Endothelial cell of umbilical vein (primary cell): ENCODE data around the gene PNPLA2. TPM values are rescaled to one million over a fixed set of nuclear protein-coding genes. Genes with fewer than 3 reads are reported as not detected.

ENCODE experiments used
- BruUV-seq: library from RNA; stranded (reverse); fragments of 400-500 nt; replicated peaks from 2 replicates; lab custom pipeline; 2021; lab: Mats Ljungman, UMichigan
- CTCF ChIA-PET: fragments of 300-600, 350-600 bp; sonication (Branson Sonifier 250); formaldehyde crosslinking; loops from one replicate; lab custom pipeline; 2021; ENCODE audit warnings: antibody characterized with exemption, inconsistent platforms; lab: Charles Lee
- POLR2A ChIA-PET: fragments of 300-600, 350-600 bp; sonication (Branson Sonifier 250); formaldehyde crosslinking; loops from one replicate; lab custom pipeline; 2021; ENCODE audit warnings: antibody characterized with exemption, inconsistent platforms; lab: Charles Lee
- DNase-seq: peaks from one replicate; pipeline ENCODE4 v3.0.0-alpha.2; 2011; ENCODE audit warnings: low read depth, low spot score
- FAIRE-seq: peaks from 2 replicates; lab custom pipeline; 2011; peaks lifted over from hg19 to GRCh38; lab: Jason Lieb, UNC
- H2AFZ ChIP-seq: 2 replicates; pipeline ENCODE4 v1.6.0; 2012; ENCODE audit warnings: low read depth, low read length, control low read depth, inconsistent platforms
- H3K27ac ChIP-seq: 2 replicates; pipeline ENCODE4 v1.5.1; 2011; ENCODE audit warnings: low read depth, mild to moderate bottlenecking, control low read depth, low read length, moderate library complexity; ENCODE audit not compliant: insufficient read depth
- H3K27me3 ChIP-seq, 2 experiments: 2 replicates each; pipeline versions ENCODE4 v1.6.0 to v1.6.1; 2011; ENCODE audit warnings: low read length in 2 of 2, mixed read lengths in 1 of 2; ENCODE audit not compliant: control insufficient read depth in 2 of 2, insufficient read depth in 2 of 2
- H3K36me3 ChIP-seq, 2 experiments: 2 replicates in 1 of 2; 3 replicates in 1 of 2; pipeline ENCODE4 v1.5.1; 2011; ENCODE audit warnings: low read length in 2 of 2, mild to moderate bottlenecking in 1 of 2, moderate library complexity in 1 of 2; ENCODE audit not compliant: control insufficient read depth in 2 of 2, insufficient read depth in 2 of 2; ENCODE audit errors: extremely low read depth in 1 of 2
- H3K4me1 ChIP-seq: 3 replicates; pipeline ENCODE4 v1.5.1; 2011; ENCODE audit warnings: mild to moderate bottlenecking, low read length; ENCODE audit not compliant: control insufficient read depth, insufficient read depth; ENCODE audit errors: extremely low read depth
- H3K4me2 ChIP-seq: 2 replicates; pipeline ENCODE4 v1.6.1; 2011; ENCODE audit warnings: low read length, control low read depth, mixed read lengths; ENCODE audit not compliant: insufficient read depth
- H3K4me3 ChIP-seq, 3 experiments: fragments of 200-600 bp in 1 of 3; sonication (generic), shearing (Covaris generic) in 1 of 3; replicated peaks in 1 of 3; 2 replicates each; pipeline ENCODE4 v1.5.1; 2011 to 2016; ENCODE audit warnings: control low read depth in 3 of 3, low read length in 3 of 3, mild to moderate bottlenecking in 2 of 3, inconsistent platforms in 1 of 3, low read depth in 1 of 3, moderate library complexity in 1 of 3; ENCODE audit not compliant: insufficient read depth in 1 of 3
- H3K79me2 ChIP-seq: 2 replicates; pipeline ENCODE4 v1.6.0; 2012; ENCODE audit warnings: low read length, inconsistent platforms; ENCODE audit not compliant: control insufficient read depth, insufficient read depth
- H3K9ac ChIP-seq: replicated peaks from 2 replicates; pipeline ENCODE3; 2011; ENCODE audit warnings: low read length, control low read depth; ENCODE audit not compliant: insufficient read depth; ENCODE audit errors: extremely low read depth
- H3K9me1 ChIP-seq: replicated peaks from 3 replicates; pipeline ENCODE4 v1.6.0; 2011; ENCODE audit warnings: mild to moderate bottlenecking, low read length; ENCODE audit not compliant: control insufficient read depth, insufficient read depth; ENCODE audit errors: extremely low read depth
- H3K9me3 ChIP-seq: replicated peaks from 2 replicates; pipeline ENCODE4 v1.5.1; 2012; ENCODE audit warnings: low read length, inconsistent platforms; ENCODE audit not compliant: control insufficient read depth, insufficient read depth
- H4K20me1 ChIP-seq: replicated peaks from 2 replicates; pipeline ENCODE3; 2011; ENCODE audit warnings: mild to moderate bottlenecking, low read length; ENCODE audit not compliant: control insufficient read depth, insufficient read depth; ENCODE audit errors: extremely low read depth
- CTCF ChIP-seq, 2 donors: IDR thresholded peaks; 1 replicate in 1 of 2; 2 replicates in 1 of 2; pipeline ENCODE4 v1.5.1; 2011; ENCODE audit warnings: low read length in 2 of 2, mild to moderate bottlenecking in 2 of 2, moderate library complexity in 2 of 2, control low read depth in 1 of 2, inconsistent platforms in 1 of 2, low read depth in 1 of 2; ENCODE audit not compliant: insufficient read depth in 1 of 2; ENCODE audit errors: extremely low read depth in 1 of 2
- EZH2 ChIP-seq: IDR thresholded peaks from 2 replicates; pipeline ENCODE4 v1.6.1; 2012; ENCODE audit warnings: borderline replicate concordance, low read depth, mild to moderate bottlenecking, moderate library complexity, low read length, inconsistent platforms; ENCODE audit not compliant: severe bottlenecking
- FOS ChIP-seq: IDR thresholded peaks from 2 replicates; pipeline ENCODE4 v1.6.1; 2011; ENCODE audit warnings: mild to moderate bottlenecking, low read length, moderate library complexity, borderline replicate concordance; ENCODE audit not compliant: insufficient read depth
- GATA2 ChIP-seq: IDR thresholded peaks from 2 replicates; pipeline ENCODE4 v1.7.0; 2011; ENCODE audit warnings: low read depth, mild to moderate bottlenecking, moderate library complexity, mixed read lengths, low read length; ENCODE audit not compliant: insufficient read length, insufficient read depth
- JUN ChIP-seq: IDR thresholded peaks from 2 replicates; pipeline ENCODE4 v1.6.1; 2011; ENCODE audit warnings: borderline replicate concordance, low read depth; ENCODE audit not compliant: insufficient read length, insufficient read depth
- MAX ChIP-seq: IDR thresholded peaks from 2 replicates; pipeline ENCODE4 v1.6.1; 2011; ENCODE audit not compliant: insufficient read depth, insufficient read length
- MYC ChIP-seq: IDR thresholded peaks from one replicate; pipeline ENCODE4 v1.6.1; 2011; ENCODE audit warnings: mild to moderate bottlenecking, low read depth, low read length
- POLR2A ChIP-seq: IDR thresholded peaks from 2 replicates; pipeline ENCODE4 v1.6.1; 2012; ENCODE audit warnings: low read depth, mild to moderate bottlenecking, control low read depth, low read length
- POLR2AphosphoS5 ChIP-seq: IDR thresholded peaks from 2 replicates; pipeline ENCODE4 v1.6.1; 2012; ENCODE audit warnings: low read depth, mild to moderate bottlenecking, control low read depth, low read length, moderate library complexity; ENCODE audit not compliant: insufficient read depth
- dilution Hi-C: fragments of 300-500 bp; cut with MboI; formaldehyde crosslinking; loops from one replicate; pipeline ENCODE4 v1.15.0; 2019; ENCODE audit warnings: low sequenced_read_pairs; ENCODE audit not compliant: extremely low pct_ligation_motif_present
- intact Hi-C: fragments of 100-400 bp; cut with micrococcal nuclease; formaldehyde crosslinking; loops from one replicate; pipeline ENCODE4 v1.10.0; 2022
- polyA plus RNA-seq, 4 experiments: library from polyadenylated mRNA; depleted of rRNA in 3 of 4; stranded (reverse) in 3 of 4; unstranded in 1 of 4; fragments of >200 nt; gene quantifications; 2 replicates each; pipeline versions ENCODE4 v1.2.1 to v1.2.3, GENCODE V29; 2011 to 2012; ENCODE audit warnings: missing spikeins in 1 of 4
- total RNA-seq: library from RNA; stranded (reverse); gene quantifications from 2 replicates; pipeline ENCODE4 v1.2.3, GENCODE V29; 2021

PNPLA2 gene
- total and polyA plus RNA-seq, 2 donors (not counting 3 experiments of a cell fraction or from before 2014, with no cell fraction given): 73.1 to 75.6 TPM

GRCh38 chr11:872799-873198 is 54.1 kb downstream of the PNPLA2 start:
- FAIRE-seq: no peak
- dilution Hi-C loops: no loop called here
- BruUV-seq: no TSS peak

More at GRCh38 chr11:872799-873198, 54.1 kb downstream of the PNPLA2 start:
- no peaks in the 10 kb centered on the region for H3K4me1 ChIP-seq
- H4K20me1 ChIP-seq: no peaks in the 10 kb centered on the region
- intact Hi-C loops: no loop called here
- ChIA-PET POLR2A (no interaction called here), CTCF (interaction anchor here (1.5 kb wide), 1 partner anchor 178 kb away, joined by 3 read pairs; no protein-coding TSS in a partner anchor)
- no peak for TF ChIP-seq JUN
- TF ChIP-seq MYC: no peak
- no peak for TF ChIP-seq FOS
- TF ChIP-seq EZH2: no peak
- no peak for TF ChIP-seq POLR2AphosphoS5
- no peak for TF ChIP-seq POLR2A
- no peak for TF ChIP-seq CTCF (IDR thresholded peaks at IDR 0.05; ENCODE audit: extremely low read depth in 1 of 2, insufficient read depth in 1 of 2, low read depth in 1 of 2, low read length in 2 of 2)
- no peak for TF ChIP-seq MAX
- TF ChIP-seq GATA2: no peak
- no peaks in the 10 kb centered on the region for H3K9me1 ChIP-seq
- H3K9ac ChIP-seq: no peak overlapping the region
- H3K4me2 ChIP-seq: no peak overlapping the region
- no peaks in the 10 kb centered on the region for H3K36me3 ChIP-seq
- no peak overlapping the region for H3K27ac ChIP-seq
- H3K79me2 ChIP-seq: no peaks in the 10 kb centered on the region
- H3K27me3 ChIP-seq: no peaks in the 10 kb centered on the region
- DNase-seq: no peak
- H3K4me3 ChIP-seq: no peak overlapping the region
- H3K9me3 ChIP-seq: no peaks in the 10 kb centered on the region
- no peak overlapping the region for H2AFZ ChIP-seq
